ENCODE data around the gene ERAP2.
A peak's percentile ranks its signal among the peaks of the same experiment; 100 is the strongest.

Gene ERAP2

GRCh38 chr5:96885518-96886338 lies 9.4 kb downstream of the ERAP2 start:
- in situ Hi-C loops (cut with MboI; ENCODE audit: low sequenced_read_pairs, unreplicated experiment), result no loop called here
- peak; percentile 44 for DNase-seq (ENCODE audit: low spot score)
- TF ChIP-seq, protein P1, sequence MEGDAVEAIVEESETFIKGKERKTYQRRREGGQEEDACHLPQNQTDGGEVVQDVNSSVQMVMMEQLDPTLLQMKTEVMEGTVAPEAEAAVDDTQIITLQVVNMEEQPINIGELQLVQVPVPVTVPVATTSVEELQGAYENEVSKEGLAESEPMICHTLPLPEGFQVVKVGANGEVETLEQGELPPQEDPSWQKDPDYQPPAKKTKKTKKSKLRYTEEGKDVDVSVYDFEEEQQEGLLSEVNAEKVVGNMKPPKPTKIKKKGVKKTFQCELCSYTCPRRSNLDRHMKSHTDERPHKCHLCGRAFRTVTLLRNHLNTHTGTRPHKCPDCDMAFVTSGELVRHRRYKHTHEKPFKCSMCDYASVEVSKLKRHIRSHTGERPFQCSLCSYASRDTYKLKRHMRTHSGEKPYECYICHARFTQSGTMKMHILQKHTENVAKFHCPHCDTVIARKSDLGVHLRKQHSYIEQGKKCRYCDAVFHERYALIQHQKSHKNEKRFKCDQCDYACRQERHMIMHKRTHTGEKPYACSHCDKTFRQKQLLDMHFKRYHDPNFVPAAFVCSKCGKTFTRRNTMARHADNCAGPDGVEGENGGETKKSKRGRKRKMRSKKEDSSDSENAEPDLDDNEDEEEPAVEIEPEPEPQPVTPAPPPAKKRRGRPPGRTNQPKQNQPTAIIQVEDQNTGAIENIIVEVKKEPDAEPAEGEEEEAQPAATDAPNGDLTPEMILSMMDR (IDR thresholded peaks at IDR 0.05; ENCODE audit: borderline replicate concordance, control extremely low read depth, extremely low read depth, insufficient read depth, missing control alignments), result no peak

- in situ Hi-C loops (cut with MboI; ENCODE audit: low sequenced_read_pairs, unreplicated experiment), result no loop called here
- TF ChIP-seq, protein P1 (IDR thresholded peaks at IDR 0.05; ENCODE audit: borderline replicate concordance, control extremely low read depth, extremely low read depth, insufficient read depth, missing control alignments), result no peak
- DNase-seq (ENCODE audit: low spot score), result no peak
Measured at GRCh38 chr5:96893342-96893741, 17.0 kb downstream of the ERAP2 start.

DNA sequence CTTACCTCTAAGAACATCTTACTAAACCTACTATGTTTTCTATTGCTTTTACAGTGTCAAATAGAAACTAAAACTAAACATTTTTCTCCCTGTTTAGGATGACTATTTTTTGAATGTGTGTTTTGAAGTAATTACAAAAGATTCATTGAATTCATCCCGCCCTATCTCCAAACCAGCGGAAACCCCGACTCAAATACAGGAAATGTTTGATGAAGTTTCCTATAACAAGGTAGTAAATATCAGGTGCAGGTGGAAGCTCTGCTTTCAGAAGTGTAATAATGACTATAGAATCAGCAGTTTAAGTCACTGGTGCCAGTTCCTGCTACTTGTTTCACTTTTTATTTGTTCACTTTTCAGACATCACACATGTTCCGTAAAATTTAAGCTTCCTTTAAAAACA lies 20.0 kb downstream of the ERAP2 start:
- in situ Hi-C loops (cut with MboI; ENCODE audit: low sequenced_read_pairs, unreplicated experiment), result no loop called here
- no peak for DNase-seq (ENCODE audit: low spot score)
- TF ChIP-seq, protein P1 (IDR thresholded peaks at IDR 0.05; ENCODE audit: borderline replicate concordance, control extremely low read depth, extremely low read depth, insufficient read depth, missing control alignments), result no peak

DNA sequence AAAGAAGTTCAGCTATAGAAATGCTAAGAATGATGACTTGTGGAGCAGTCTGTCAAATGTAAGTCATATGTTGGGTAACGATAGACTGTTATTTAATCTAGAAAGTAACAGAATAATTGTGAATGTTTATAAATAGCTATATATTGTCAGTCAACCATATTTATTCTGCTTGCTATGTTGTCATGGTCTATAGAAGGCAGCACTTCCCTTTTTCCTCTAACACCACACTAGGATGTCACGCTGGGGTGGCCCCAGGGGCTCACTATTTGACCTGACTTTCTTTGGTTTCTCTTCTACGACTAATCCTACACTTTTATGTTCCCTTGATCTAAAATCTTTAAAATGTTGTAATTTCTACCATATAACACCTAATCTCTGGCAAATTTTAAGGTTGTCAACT lies 20.5 kb downstream of the ERAP2 start:
- TF ChIP-seq, protein P1 (IDR thresholded peaks at IDR 0.05; ENCODE audit: borderline replicate concordance, control extremely low read depth, extremely low read depth, insufficient read depth, missing control alignments), result peak; percentile 11
- in situ Hi-C loops (cut with MboI; ENCODE audit: low sequenced_read_pairs, unreplicated experiment), result no loop called here
- DNase-seq (ENCODE audit: low spot score), result peak; percentile 52

DNA sequence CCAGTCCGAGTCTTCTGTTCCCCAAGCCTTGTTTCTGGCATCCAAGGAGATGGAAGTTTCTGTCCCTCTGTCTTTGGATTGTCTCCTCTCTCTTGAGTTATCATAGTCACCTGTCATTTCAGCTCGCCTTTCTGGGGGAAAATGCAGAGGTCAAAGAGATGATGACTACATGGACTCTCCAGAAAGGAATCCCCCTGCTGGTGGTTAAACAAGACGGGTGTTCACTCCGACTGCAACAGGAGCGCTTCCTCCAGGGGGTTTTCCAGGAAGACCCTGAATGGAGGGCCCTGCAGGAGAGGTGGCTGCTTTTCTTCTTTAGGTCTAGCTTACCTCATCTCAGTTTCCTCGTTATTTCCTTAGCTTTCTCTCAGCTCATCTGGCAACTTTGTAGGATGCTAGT lies 25.1 kb downstream of the ERAP2 start:
- DNase-seq (ENCODE audit: low spot score), result no peak
- TF ChIP-seq, protein P1 (IDR thresholded peaks at IDR 0.05; ENCODE audit: borderline replicate concordance, control extremely low read depth, extremely low read depth, insufficient read depth, missing control alignments), result no peak
- in situ Hi-C loops (cut with MboI; ENCODE audit: low sequenced_read_pairs, unreplicated experiment), result no loop called here

- TF ChIP-seq, protein P1 (IDR thresholded peaks at IDR 0.05; ENCODE audit: borderline replicate concordance, control extremely low read depth, extremely low read depth, insufficient read depth, missing control alignments), result no peak
- no peak for DNase-seq (ENCODE audit: low spot score)
- in situ Hi-C loops (cut with MboI; ENCODE audit: low sequenced_read_pairs, unreplicated experiment), result no loop called here
Measured at GRCh38 chr5:96901841-96902240, 25.5 kb downstream of the ERAP2 start.

Measured in GM13976 (cell line).